ENCODE measurements around the gene C19orf47.

DNA sequence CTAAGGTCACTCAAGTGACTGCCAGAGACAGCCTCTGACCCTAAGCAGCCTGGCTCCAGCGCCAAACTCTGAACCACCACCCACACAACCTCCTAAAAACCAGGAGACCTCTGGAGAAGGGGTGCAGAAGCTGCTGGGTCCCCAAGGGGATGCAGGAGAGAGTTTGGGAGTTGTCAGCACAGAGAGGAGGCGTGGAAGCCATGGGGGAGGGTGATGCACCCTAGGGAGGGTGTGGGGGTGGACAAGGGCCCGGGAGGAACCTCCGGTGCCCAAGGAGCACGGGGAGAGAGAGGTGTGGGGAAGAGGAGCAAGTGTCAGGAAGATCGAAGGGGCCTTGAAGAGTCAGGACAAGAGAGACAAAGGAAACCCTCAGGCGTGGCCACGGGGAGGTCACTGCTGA lies 43.9 kb upstream of the C19orf47 start:
- TF ChIP-seq CTCF (IDR thresholded peaks at IDR 0.05) (no peak), EZH2 (IDR thresholded peaks at IDR 0.05) (no peak)

Measured in neural progenitor cell (in vitro differentiated cells).